HepG2 (cell line): ENCODE results near the gene PLXNC1. TPM values are rescaled to one million over a fixed set of nuclear protein-coding genes. Genes with fewer than 3 reads are reported as not detected.

Experiments used
- ASH2L ChIP-seq: fragments of 300-600, 200-600 bp; sonication (generic); IDR thresholded peaks from 2 replicates; pipeline ENCODE4 v1.7.0; 2017; ENCODE audit warnings: low read depth, mild to moderate bottlenecking, moderate library complexity, mixed read lengths, low read length; ENCODE audit not compliant: insufficient read length
- BCL6 ChIP-seq: IDR thresholded peaks from 2 replicates; pipeline ENCODE4 v1.6.1; 2016; ENCODE audit warnings: missing genetic modification reagents, missing compliant biosample characterization
- BHLHE40 ChIP-seq: IDR thresholded peaks from 2 replicates; pipeline ENCODE4 v1.6.1; 2011; ENCODE audit warnings: low read length, improper control_type of control experiment
- CC2D1A ChIP-seq: sonication (generic); formaldehyde crosslinking; IDR thresholded peaks from 2 replicates; pipeline ENCODE4 v1.8.1; 2023; ENCODE audit warnings: mild to moderate bottlenecking, missing genetic modification reagents
- FOSL2 ChIP-seq: sonication (generic); formaldehyde crosslinking; IDR thresholded peaks from 2 replicates; pipeline ENCODE4 v1.4.0; 2020; ENCODE audit warnings: missing genetic modification reagents
- GTF3A ChIP-seq: sonication (generic); formaldehyde crosslinking; conservative IDR thresholded peaks from 2 replicates; pipeline ENCODE4 v1.4.0; 2020; ENCODE audit warnings: mild to moderate bottlenecking, missing genetic modification reagents
- KMT2B ChIP-seq: IDR thresholded peaks from 2 replicates; pipeline ENCODE4 v1.6.1; 2016; ENCODE audit warnings: missing genetic modification reagents, missing compliant biosample characterization
- MEIS2 ChIP-seq: sonication (generic); formaldehyde crosslinking; IDR thresholded peaks from 2 replicates; pipeline ENCODE4 v1.9.0; 2021; ENCODE audit warnings: mild to moderate bottlenecking, missing genetic modification reagents
- NFATC3 ChIP-seq: sonication (generic); formaldehyde crosslinking; IDR thresholded peaks from 2 replicates; pipeline ENCODE4 v1.5.1; 2020; ENCODE audit warnings: mild to moderate bottlenecking, missing genetic modification reagents
- NFRKB ChIP-seq: fragments of 450-650 bp; IDR thresholded peaks from 2 replicates; pipeline ENCODE4 v1.6.1; 2017
- SIN3A ChIP-seq: IDR thresholded peaks from 2 replicates; pipeline ENCODE4 v1.6.1; 2011; ENCODE audit warnings: low read depth, mild to moderate bottlenecking, control low read depth, low read length, borderline replicate concordance
- SIX1 ChIP-seq: sonication (generic); formaldehyde crosslinking; IDR thresholded peaks from 2 replicates; pipeline ENCODE4 v1.4.0; 2020; ENCODE audit warnings: missing genetic modification reagents, borderline replicate concordance
- SRSF1 ChIP-seq: fragments of 200-400 bp; formaldehyde crosslinking; optimal IDR thresholded peaks from 2 replicates; pipeline ENCODE3; 2017; ENCODE audit warnings: mild to moderate bottlenecking, low read depth, low read length, moderate library complexity
- TEAD3 ChIP-seq: optimal IDR thresholded peaks from 2 replicates; pipeline ENCODE3; 2016; ENCODE audit warnings: borderline replicate concordance
- THAP11 ChIP-seq: IDR thresholded peaks from 2 replicates; pipeline ENCODE4 v1.6.1; 2016; ENCODE audit warnings: missing biosample characterization, missing genetic modification reagents
- ZBTB7B ChIP-seq: sonication (generic); formaldehyde crosslinking; IDR thresholded peaks from 2 replicates; pipeline ENCODE4 v1.4.0; 2020; ENCODE audit warnings: missing genetic modification reagents
- ZNF124 ChIP-seq: sonication (generic); formaldehyde crosslinking; IDR thresholded peaks from 2 replicates; pipeline ENCODE4 v1.4.0; 2020; ENCODE audit warnings: missing genetic modification reagents
- ZNF569 ChIP-seq: sonication (generic); formaldehyde crosslinking; IDR thresholded peaks from 2 replicates; pipeline ENCODE4 v1.5.0; 2020; ENCODE audit warnings: mild to moderate bottlenecking, missing genetic modification reagents, moderate library complexity, borderline replicate concordance
- ZNF598 ChIP-seq: sonication (generic); formaldehyde crosslinking; IDR thresholded peaks from 2 replicates; pipeline ENCODE4 v1.5.1; 2020; ENCODE audit warnings: mild to moderate bottlenecking, missing genetic modification reagents, borderline replicate concordance
- ZNF607 ChIP-seq: sonication (generic); formaldehyde crosslinking; IDR thresholded peaks from 2 replicates; pipeline ENCODE4 v1.5.1; 2020; ENCODE audit warnings: missing genetic modification reagents, mild to moderate bottlenecking, borderline replicate concordance
- ZNF713 ChIP-seq: sonication (generic); formaldehyde crosslinking; IDR thresholded peaks from 2 replicates; pipeline ENCODE4 v1.4.0; 2020; ENCODE audit warnings: mild to moderate bottlenecking, missing genetic modification reagents
- ZNF775 ChIP-seq: sonication (generic); formaldehyde crosslinking; IDR thresholded peaks from 2 replicates; pipeline ENCODE4 v1.4.0; 2020; ENCODE audit warnings: missing genetic modification reagents, mild to moderate bottlenecking, moderate library complexity, borderline replicate concordance
- ZNF850 ChIP-seq: sonication (generic); formaldehyde crosslinking; conservative IDR thresholded peaks from 2 replicates; pipeline ENCODE4 v1.9.0; 2021; ENCODE audit warnings: mild to moderate bottlenecking, missing genetic modification reagents
- polyA plus RNA-seq, 8 experiments: library from polyadenylated mRNA; depleted of rRNA in 3 of 8; stranded (reverse) in 7 of 8; unstranded in 1 of 8; fragments of >200 nt; fragmentation: Illumina TruSeq in 4 of 8; extraction: Trizol in 4 of 8; gene quantifications; 2 replicates each; pipeline versions ENCODE4 v1.2.1 to v1.2.3, GENCODE V29; 2011 to 2016; ENCODE audit warnings: low read depth in 4 of 8, missing spikeins in 1 of 8, mixed read lengths in 1 of 8; ENCODE audit not compliant: insufficient read depth in 1 of 8
- total RNA-seq, 5 experiments: library from RNA; depleted of rRNA; stranded (reverse); fragments of >200 nt; fragmentation: Illumina TruSeq; extraction: Trizol; gene quantifications; 2 replicates each; pipeline ENCODE4 v1.2.3, GENCODE V29; 2016; ENCODE audit warnings: low read depth in 1 of 5
- TF ChIP-seq, protein P1 (sequence below): sonication (generic); formaldehyde crosslinking; IDR thresholded peaks from 2 replicates; pipeline ENCODE4 v1.5.0; 2020; ENCODE audit warnings: missing genetic modification reagents
- TF ChIP-seq, protein P2 (sequence below): sonication (generic); formaldehyde crosslinking; conservative IDR thresholded peaks from 2 replicates; pipeline ENCODE4 v1.4.0; 2020; ENCODE audit warnings: missing genetic modification reagents
- TF ChIP-seq, protein P3 (sequence below): sonication (generic); formaldehyde crosslinking; conservative IDR thresholded peaks from 2 replicates; pipeline ENCODE4 v1.8.0; 2022; ENCODE audit warnings: low read depth, missing genetic modification reagents
- TF ChIP-seq, protein P4 (sequence below): sonication (generic); formaldehyde crosslinking; IDR thresholded peaks from 2 replicates; pipeline ENCODE4 v1.4.0; 2020; ENCODE audit warnings: mild to moderate bottlenecking, missing genetic modification reagents

PLXNC1 gene
- total and polyA plus RNA-seq, 2 of the 13 experiments (the other 11 are each of a cell fraction or from before 2014, with no cell fraction given), result 6.6 to 11.2 TPM

DNA sequence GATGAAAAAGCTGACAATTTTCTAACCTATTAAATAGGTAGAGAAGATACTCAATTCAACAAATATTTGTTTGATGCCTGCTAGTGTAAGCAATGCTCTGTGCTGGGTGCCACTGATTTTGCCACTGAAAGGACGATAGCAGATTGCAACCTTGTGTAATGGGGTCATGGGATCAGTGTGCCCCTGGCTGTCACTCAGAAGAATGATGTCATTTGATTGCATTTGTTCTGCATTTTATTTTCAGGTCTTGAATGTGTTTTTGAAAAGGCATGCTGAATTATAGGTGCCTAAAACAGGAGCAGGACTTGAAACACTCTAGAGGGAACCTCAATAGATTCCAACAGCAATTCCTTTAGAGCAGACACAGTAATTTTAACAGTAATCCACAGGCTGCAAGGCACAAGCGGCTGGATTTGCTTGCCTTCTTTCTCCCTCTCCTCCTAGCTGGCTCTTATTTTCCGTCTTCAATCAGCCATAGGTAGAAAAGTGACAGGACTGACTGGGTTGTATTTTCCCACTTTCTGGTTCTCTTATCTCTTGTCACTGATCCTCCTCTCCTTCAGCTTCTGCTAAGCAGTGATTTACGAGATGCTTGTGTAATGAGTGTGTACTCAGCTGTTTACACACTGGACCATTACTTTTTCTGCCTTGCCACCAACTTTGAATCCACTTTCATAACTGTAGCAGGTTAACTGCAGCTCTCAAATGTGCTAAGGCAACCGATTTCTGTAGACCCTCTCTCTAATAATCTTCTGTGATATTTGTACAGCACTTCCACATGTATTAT is 4.1 kb downstream of the PLXNC1 start (continued):
- no peak for TF ChIP-seq SIX1 (CRISPR knock-in tag)
- no peak for TF ChIP-seq ZBTB7B
- TF ChIP-seq NFRKB, result no peak
- TF ChIP-seq ZNF775 (CRISPR knock-in tag), result no peak
- TF ChIP-seq NFATC3, result no peak
- TF ChIP-seq ZNF850 (CRISPR knock-in tag), result no peak
- TF ChIP-seq, protein P1, sequence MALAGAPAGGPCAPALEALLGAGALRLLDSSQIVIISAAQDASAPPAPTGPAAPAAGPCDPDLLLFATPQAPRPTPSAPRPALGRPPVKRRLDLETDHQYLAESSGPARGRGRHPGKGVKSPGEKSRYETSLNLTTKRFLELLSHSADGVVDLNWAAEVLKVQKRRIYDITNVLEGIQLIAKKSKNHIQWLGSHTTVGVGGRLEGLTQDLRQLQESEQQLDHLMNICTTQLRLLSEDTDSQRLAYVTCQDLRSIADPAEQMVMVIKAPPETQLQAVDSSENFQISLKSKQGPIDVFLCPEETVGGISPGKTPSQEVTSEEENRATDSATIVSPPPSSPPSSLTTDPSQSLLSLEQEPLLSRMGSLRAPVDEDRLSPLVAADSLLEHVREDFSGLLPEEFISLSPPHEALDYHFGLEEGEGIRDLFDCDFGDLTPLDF (CRISPR knock-in tag), result no peak
- TF ChIP-seq ZNF713 (CRISPR knock-in tag), result no peak
- TF ChIP-seq ZNF598, result no peak
- no peak for TF ChIP-seq GTF3A (CRISPR knock-in tag)
- TF ChIP-seq, protein P2, sequence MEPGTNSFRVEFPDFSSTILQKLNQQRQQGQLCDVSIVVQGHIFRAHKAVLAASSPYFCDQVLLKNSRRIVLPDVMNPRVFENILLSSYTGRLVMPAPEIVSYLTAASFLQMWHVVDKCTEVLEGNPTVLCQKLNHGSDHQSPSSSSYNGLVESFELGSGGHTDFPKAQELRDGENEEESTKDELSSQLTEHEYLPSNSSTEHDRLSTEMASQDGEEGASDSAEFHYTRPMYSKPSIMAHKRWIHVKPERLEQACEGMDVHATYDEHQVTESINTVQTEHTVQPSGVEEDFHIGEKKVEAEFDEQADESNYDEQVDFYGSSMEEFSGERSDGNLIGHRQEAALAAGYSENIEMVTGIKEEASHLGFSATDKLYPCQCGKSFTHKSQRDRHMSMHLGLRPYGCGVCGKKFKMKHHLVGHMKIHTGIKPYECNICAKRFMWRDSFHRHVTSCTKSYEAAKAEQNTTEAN (CRISPR knock-in tag), result peak; percentile 96
- peak; percentile 18; the same call in 1 of the 2 replicates for TF ChIP-seq MEIS2
- TF ChIP-seq SRSF1, result no peak
- peak; percentile 73 for TF ChIP-seq BCL6
- TF ChIP-seq ZNF569 (CRISPR knock-in tag), result no peak
- TF ChIP-seq TEAD3 (CRISPR knock-in tag), result peak; percentile 36
- TF ChIP-seq CC2D1A, result no peak
- peak; percentile 79 for TF ChIP-seq FOSL2 (CRISPR knock-in tag)
- no peak for TF ChIP-seq ASH2L
- no peak for TF ChIP-seq BHLHE40
- TF ChIP-seq ZNF124 (CRISPR knock-in tag), result no peak
- TF ChIP-seq SIN3A, result no peak
- no peak for TF ChIP-seq KMT2B (CRISPR knock-in tag)
- TF ChIP-seq, protein P3, sequence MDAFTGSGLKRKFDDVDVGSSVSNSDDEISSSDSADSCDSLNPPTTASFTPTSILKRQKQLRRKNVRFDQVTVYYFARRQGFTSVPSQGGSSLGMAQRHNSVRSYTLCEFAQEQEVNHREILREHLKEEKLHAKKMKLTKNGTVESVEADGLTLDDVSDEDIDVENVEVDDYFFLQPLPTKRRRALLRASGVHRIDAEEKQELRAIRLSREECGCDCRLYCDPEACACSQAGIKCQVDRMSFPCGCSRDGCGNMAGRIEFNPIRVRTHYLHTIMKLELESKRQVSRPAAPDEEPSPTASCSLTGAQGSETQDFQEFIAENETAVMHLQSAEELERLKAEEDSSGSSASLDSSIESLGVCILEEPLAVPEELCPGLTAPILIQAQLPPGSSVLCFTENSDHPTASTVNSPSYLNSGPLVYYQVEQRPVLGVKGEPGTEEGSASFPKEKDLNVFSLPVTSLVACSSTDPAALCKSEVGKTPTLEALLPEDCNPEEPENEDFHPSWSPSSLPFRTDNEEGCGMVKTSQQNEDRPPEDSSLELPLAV (CRISPR knock-in tag), result no peak
- no peak for TF ChIP-seq ZNF607
- TF ChIP-seq, protein P4, sequence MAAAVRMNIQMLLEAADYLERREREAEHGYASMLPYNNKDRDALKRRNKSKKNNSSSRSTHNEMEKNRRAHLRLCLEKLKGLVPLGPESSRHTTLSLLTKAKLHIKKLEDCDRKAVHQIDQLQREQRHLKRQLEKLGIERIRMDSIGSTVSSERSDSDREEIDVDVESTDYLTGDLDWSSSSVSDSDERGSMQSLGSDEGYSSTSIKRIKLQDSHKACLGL (CRISPR knock-in tag), result no peak
- peak; percentile 10; the same call in 1 of the 2 replicates for TF ChIP-seq THAP11
